Measurements from ENCODE around the gene BTN2A1.

DNA sequence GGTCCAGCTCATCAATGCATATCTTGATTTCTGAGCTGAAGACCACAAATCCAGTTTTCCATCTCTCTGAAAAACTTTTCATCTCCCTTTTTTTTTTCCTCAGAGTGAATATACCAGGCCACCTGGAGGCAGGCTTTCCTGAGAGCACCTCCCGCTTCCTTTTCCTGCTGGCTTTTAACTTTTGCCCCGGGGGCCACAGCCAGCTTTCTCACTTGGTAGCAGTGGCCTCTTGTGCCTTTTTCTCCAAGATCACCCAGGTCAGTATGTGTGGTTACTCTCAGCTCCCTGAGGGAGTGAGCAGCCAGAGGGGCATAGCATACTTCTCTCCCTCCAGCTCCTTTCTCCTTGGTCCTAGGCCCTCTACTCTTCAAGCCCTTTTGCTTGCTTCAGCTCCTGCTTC lies 42.3 kb downstream of the BTN2A1 start, which contains the start of gene BTN1A1:
- TF ChIP-seq TAF1 (IDR thresholded peaks at IDR 0.05; ENCODE audit: low read depth) (no peak), EP300 (IDR thresholded peaks at IDR 0.05; ENCODE audit: borderline replicate concordance) (no peak), CEBPB (IDR thresholded peaks at IDR 0.05) (no peak), EGR1 (IDR thresholded peaks at IDR 0.05) (no peak), ZBTB7A (IDR thresholded peaks at IDR 0.05; ENCODE audit: low read depth) (no peak), CREB1 (IDR thresholded peaks at IDR 0.05; ENCODE audit: low read depth) (no peak), RAD21 (IDR thresholded peaks at IDR 0.05; ENCODE audit: low read depth) (no peak), YY1 (IDR thresholded peaks at IDR 0.05; ENCODE audit: low read depth) (no peak)
- TF ChIP-seq, protein P1, sequence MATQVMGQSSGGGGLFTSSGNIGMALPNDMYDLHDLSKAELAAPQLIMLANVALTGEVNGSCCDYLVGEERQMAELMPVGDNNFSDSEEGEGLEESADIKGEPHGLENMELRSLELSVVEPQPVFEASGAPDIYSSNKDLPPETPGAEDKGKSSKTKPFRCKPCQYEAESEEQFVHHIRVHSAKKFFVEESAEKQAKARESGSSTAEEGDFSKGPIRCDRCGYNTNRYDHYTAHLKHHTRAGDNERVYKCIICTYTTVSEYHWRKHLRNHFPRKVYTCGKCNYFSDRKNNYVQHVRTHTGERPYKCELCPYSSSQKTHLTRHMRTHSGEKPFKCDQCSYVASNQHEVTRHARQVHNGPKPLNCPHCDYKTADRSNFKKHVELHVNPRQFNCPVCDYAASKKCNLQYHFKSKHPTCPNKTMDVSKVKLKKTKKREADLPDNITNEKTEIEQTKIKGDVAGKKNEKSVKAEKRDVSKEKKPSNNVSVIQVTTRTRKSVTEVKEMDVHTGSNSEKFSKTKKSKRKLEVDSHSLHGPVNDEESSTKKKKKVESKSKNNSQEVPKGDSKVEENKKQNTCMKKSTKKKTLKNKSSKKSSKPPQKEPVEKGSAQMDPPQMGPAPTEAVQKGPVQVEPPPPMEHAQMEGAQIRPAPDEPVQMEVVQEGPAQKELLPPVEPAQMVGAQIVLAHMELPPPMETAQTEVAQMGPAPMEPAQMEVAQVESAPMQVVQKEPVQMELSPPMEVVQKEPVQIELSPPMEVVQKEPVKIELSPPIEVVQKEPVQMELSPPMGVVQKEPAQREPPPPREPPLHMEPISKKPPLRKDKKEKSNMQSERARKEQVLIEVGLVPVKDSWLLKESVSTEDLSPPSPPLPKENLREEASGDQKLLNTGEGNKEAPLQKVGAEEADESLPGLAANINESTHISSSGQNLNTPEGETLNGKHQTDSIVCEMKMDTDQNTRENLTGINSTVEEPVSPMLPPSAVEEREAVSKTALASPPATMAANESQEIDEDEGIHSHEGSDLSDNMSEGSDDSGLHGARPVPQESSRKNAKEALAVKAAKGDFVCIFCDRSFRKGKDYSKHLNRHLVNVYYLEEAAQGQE (IDR thresholded peaks at IDR 0.05; ENCODE audit: low read depth), result no peak
